HG03139 (cell line): ENCODE results near the gene CPNE4.

ENCODE experiments used
- ATAC-seq: cut with Tn5 transposase; IDR thresholded peaks from one replicate; pipeline ENCODE4 v1.9.1; 2021; ENCODE audit not compliant: unreplicated experiment

CPNE4 gene

GRCh38 chr3:131803113-131803512, 231.7 kb downstream of the CPNE4 start:
- ATAC-seq = no peak

- no peak for ATAC-seq
Measured at GRCh38 chr3:131802029-131802428, 232.8 kb downstream of the CPNE4 start.

GRCh38 chr3:131801566-131801965, 233.2 kb downstream of the CPNE4 start:
- no peak for ATAC-seq

GRCh38 chr3:131797776-131798175, 237.0 kb downstream of the CPNE4 start:
- ATAC-seq = no peak

GRCh38 chr3:131796558-131797198, 238.1 kb downstream of the CPNE4 start:
- ATAC-seq = peak; percentile 46

- peak; percentile 10 for ATAC-seq
Measured at GRCh38 chr3:131796111-131796510, 238.7 kb downstream of the CPNE4 start.

- no peak for ATAC-seq
Measured at GRCh38 chr3:131795390-131796090, 239.3 kb downstream of the CPNE4 start.

- no peak for ATAC-seq
Measured at GRCh38 chr3:131794766-131795388, 239.9 kb downstream of the CPNE4 start.

- no peak for ATAC-seq
Measured at GRCh38 chr3:131793870-131794269, 240.9 kb downstream of the CPNE4 start.

GRCh38 chr3:131789188-131789587, 245.6 kb downstream of the CPNE4 start:
- ATAC-seq = no peak

GRCh38 chr3:131786386-131786785, 248.4 kb downstream of the CPNE4 start:
- no peak for ATAC-seq

- ATAC-seq = no peak
Measured at GRCh38 chr3:131782751-131783150, 252.1 kb downstream of the CPNE4 start.

- no peak for ATAC-seq
Measured at GRCh38 chr3:131778526-131778925, 256.3 kb downstream of the CPNE4 start.

GRCh38 chr3:131775650-131776049, 259.2 kb downstream of the CPNE4 start:
- no peak for ATAC-seq

GRCh38 chr3:131772269-131773026, 262.4 kb downstream of the CPNE4 start:
- ATAC-seq = no peak

GRCh38 chr3:131762981-131763564, 271.7 kb downstream of the CPNE4 start:
- no peak for ATAC-seq

GRCh38 chr3:131756405-131756804, 278.4 kb downstream of the CPNE4 start:
- no peak for ATAC-seq

- ATAC-seq = no peak
Measured at GRCh38 chr3:131755380-131755779, 279.4 kb downstream of the CPNE4 start.

GRCh38 chr3:131750256-131750655, 284.6 kb downstream of the CPNE4 start:
- no peak for ATAC-seq

- no peak for ATAC-seq
Measured at GRCh38 chr3:131749826-131750225, 285.0 kb downstream of the CPNE4 start.

GRCh38 chr3:131747466-131747865, 287.3 kb downstream of the CPNE4 start:
- ATAC-seq = no peak
